ENCODE data around the gene AQP4.

GRCh38 chr18:26863122-26863879, 2.2 kb downstream of the AQP4 start:
- no peak for TF ChIP-seq CTCF (IDR thresholded peaks at IDR 0.05; ENCODE audit: poor library complexity)
- TF ChIP-seq EZH2phosphoT487 (IDR thresholded peaks at IDR 0.05; ENCODE audit: low read depth, severe bottlenecking, unreplicated experiment) = no peak
- no peak for TF ChIP-seq EZH2 (IDR thresholded peaks at IDR 0.05; ENCODE audit: borderline replicate concordance)

All from hepatocyte (in vitro differentiated cells).